NCI-H2081 (cell line): Measurements from ENCODE around the gene KRTAP5-4.
"Not testable (repeated sequence)": the region's sequence is repeated elsewhere in the genome, so short reads cannot be mapped to it uniquely, and the experiment has no call there.

Experiments used
- DNase-seq, 2 experiments: peaks; one replicate each; lab custom pipeline; 2025; lab: John Stamatoyannopoulos, UW

Gene KRTAP5-4

DNA sequence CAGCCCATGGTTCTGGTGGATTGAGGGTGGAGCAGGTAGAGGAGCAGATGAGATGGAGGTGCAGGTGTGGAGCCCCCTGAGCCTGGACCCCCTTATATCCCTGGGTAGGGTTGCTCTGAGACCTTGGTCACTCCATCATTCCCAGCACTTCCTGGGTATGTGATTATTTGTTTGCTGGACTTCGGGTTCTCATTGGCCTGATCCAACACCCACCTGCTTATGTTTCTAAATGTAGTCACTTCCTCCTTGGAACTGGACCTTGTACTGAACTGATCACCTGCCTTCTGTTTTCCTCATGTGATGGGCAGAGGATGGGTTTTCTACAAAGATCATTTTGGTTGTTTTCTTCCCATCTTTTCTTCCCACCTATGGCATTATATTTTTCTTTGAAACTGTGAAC lies at the start of gene KRTAP5-4:
Gene KRTAP5-4, minus strand, starts transcription at position 53 of the 400 bp plus-strand sequence. Its CDS starts 45 bp downstream, at position 8.
- DNase-seq = no peak

GRCh38 chr11:1671658-1672057 lies 49.7 kb upstream of the KRTAP5-4 start:
- DNase-seq = no peak

DNA sequence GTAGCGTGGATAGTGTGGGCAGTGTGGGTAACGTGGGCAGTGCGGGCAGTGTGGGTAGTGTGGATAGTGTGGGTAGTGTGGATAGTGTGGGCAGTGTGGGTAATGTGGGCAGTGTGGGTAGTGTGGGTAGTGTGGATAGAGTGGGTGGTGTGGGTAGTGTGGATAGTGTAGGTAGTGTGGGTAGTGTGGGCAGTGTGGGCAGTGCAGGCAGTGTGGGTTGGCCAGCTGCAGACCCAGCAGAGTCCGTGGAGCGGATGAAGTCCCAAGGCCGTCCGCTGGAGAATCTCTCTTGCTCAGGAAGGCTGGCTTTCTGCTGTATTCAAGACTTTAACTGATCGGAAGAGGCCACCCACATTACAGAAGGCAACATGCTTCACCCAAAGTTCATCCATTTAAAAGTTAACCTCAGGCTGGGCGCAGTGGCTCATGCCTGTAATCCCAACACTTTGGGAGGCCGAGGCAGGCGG lies 49.0 kb upstream of the KRTAP5-4 start:
- DNase-seq = no peak

DNA sequence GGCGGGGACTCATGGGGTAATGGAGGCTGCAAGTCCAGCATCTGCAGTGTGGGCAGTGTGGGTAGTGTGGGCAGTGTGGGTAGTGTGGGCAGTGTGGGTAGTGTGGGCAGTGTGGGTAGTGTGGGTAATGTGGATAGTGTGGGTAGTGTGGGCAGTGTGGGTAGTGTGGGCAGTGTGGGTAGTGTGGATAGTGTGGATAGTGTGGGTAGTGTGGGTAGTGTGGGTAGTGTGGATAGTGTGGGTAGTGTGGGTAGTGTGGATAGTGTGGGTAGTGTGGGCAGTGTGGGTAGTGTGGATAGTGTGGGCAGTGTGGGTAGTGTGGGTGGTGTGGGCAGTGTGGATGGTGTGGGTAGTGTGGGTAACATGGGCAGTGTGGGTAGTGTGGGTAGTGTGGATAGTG lies 48.5 kb upstream of the KRTAP5-4 start:
- DNase-seq = not testable (repeated sequence)

DNA sequence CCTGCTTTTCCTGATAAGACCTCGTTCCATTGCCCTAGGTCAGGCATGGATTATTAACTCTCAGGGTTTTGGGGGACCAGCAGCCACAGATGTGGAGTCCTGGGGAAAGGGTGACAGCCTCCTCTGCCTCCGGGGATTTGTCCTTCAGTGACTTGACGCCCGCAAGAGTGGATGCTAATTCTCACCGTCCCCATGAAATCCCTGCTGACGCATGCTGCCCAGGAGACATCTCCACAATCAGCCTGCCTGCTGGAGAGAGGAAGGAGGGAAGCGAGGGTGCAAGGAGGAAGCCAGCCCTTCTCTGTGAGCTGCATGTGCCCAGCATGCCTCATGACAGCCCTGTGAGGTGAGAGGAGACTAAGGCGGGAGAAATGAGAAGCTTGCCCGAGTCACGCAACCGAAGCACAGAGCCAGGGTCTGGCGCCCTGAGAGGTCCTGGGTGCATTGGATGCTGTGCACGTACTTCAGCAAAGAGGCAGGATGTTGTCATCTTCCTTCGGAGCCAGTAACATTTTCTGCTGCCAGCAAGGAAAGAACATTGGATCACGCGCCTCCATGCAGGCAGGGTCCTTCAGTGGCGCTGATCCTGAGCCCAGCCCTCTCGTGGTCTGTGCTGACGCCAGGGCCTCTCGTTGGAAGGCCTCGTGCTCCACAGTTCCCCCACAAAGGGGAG lies 47.7 kb upstream of the KRTAP5-4 start:
- DNase-seq = no peak

DNA sequence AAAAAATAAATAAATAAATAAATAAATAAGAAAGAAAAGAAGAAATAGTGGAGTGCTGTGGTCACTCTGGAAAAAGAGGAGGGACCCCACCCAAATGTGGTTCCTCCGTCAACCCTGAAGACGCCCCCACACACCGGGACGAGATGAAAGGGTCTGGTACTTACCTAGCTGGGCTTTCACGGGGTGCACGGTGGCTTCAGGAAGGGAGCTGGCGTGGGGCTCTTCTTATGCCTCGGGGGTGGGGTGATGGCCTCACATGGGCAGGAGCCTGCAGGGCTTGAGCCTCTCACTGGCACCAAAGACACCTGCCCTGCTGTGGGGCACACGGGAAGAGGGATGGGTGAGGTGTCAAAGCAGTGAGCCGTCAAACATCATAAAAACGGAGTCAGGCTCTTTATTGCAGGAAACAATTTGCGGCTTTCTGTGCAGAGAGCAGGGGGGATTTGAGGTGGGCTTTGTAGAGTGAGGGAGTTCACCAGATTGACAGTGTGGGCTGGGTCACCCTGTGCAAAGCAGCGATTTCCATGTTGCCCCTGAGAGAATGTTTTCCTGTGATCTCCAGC lies 47.1 kb upstream of the KRTAP5-4 start:
- no peak for DNase-seq

DNA sequence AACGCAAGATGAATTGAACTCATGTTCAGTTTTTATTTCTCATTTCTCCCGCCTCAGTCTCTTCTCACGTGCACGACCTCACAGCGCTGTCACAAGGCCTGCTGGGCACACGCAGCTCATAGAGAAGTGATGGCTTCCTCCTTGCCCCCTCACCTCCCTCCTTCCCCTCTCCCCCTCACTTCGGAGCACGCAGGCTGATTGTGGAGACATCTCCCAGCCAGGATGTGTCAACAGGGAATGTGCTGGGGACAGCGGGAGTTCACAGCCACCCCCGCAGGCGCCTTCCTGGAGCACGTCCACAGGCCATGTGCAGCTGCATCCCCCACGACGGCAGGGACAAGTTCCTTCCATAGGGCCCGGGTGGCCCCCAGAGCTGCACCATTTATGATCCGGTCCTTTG lies 46.0 kb upstream of the KRTAP5-4 start:
- no peak for DNase-seq

- no peak for DNase-seq
Measured at GRCh38 chr11:1667121-1667850, 45.3 kb upstream of the KRTAP5-4 start.

GRCh38 chr11:1665313-1665712 lies 43.4 kb upstream of the KRTAP5-4 start:
- DNase-seq = no peak

DNA sequence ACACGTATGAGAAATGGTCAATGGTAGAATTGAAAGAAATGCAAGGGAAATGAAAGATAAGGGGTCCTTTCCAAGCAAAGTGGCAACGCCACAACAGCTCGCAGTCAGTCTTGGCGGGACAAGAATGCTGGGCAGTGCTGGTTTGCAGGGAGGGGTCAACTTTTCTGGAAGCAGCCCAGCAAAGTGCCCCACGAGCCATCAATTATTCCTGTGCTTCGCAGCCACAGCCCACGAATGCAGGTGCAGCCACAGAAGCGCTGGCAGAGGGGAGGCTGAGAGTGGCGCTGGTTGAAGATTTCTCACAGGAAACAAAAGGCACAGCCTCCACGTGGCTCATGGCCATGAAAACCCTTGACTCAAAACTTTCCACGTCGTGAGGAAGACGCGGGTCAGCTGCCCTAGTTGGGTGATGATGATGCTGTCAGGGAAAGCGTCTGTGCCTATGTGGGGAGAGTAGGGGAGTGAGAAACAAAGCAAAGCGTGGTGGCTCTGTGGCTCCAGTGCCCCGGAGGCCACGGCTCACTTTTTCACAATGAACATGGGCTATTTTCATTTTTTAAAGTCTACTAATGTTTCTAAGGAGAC lies 40.9 kb upstream of the KRTAP5-4 start:
- DNase-seq = not testable (repeated sequence)

GRCh38 chr11:1661454-1662269 lies 39.7 kb upstream of the KRTAP5-4 start:
- DNase-seq = not testable (repeated sequence)

- DNase-seq = no peak
Measured at GRCh38 chr11:1660111-1660867, 38.4 kb upstream of the KRTAP5-4 start.

DNA sequence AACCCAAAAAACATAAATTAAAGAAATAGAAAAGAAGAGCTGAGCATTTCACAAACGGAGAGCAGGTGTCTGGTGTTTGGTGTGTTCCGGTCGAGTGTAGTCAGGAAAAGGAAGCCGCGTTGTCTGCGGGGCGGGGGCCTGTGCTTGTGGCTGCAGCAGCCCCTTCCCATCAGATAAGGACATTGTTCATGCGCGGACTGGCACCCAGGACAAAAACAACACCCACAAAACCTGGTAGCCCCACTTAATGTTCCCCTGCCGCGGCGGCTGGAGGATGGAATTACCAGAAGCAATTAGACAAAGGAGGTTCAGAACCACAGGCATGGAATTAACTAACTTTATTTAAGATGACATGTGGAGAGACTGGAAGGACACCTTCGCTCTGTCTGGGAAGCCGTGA lies 37.6 kb upstream of the KRTAP5-4 start:
- DNase-seq = no peak

GRCh38 chr11:1656670-1657069 lies 34.7 kb upstream of the KRTAP5-4 start:
- no peak for DNase-seq

GRCh38 chr11:1656061-1656441 lies 34.1 kb upstream of the KRTAP5-4 start:
- no peak for DNase-seq

GRCh38 chr11:1655168-1656060 lies 33.5 kb upstream of the KRTAP5-4 start:
- no peak for DNase-seq

DNA sequence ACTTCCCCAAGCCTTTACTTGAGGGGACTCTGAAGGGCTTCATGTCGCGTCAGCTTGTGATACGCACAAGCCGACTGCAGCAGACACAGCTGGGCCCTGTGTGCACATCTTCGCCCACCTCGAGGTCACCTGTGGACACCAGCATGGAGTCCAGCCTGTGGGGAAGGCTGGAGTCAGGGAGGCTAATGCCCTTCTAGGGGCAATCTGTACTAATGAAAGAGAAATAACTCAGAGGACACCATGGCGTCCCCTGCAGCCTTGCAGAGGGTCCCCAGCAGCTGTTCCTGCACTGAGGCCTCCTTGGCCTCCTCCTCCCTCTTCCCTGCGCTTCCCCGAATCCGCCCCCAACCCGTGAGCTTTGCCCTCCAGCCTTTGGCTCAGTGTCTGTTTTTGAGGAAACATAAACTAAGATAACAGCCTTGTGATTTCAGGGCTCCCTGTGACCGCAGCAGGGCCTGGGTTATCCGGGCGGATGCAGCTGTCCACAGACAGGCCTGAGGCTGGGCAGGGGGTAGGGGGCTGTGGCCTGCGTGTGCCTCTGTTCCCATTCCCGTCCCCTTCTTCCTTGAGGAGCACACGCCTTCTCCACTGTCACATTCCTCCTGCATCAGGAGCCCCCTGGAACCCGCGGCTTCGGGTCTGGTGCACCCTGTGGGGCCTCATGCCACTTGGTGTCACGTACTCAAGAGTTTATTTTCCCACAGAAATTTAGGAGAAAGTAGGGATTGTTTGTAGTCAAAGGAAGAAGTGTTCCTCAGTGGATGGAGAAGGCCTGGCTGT lies 32.6 kb upstream of the KRTAP5-4 start:
- no peak for DNase-seq

DNA sequence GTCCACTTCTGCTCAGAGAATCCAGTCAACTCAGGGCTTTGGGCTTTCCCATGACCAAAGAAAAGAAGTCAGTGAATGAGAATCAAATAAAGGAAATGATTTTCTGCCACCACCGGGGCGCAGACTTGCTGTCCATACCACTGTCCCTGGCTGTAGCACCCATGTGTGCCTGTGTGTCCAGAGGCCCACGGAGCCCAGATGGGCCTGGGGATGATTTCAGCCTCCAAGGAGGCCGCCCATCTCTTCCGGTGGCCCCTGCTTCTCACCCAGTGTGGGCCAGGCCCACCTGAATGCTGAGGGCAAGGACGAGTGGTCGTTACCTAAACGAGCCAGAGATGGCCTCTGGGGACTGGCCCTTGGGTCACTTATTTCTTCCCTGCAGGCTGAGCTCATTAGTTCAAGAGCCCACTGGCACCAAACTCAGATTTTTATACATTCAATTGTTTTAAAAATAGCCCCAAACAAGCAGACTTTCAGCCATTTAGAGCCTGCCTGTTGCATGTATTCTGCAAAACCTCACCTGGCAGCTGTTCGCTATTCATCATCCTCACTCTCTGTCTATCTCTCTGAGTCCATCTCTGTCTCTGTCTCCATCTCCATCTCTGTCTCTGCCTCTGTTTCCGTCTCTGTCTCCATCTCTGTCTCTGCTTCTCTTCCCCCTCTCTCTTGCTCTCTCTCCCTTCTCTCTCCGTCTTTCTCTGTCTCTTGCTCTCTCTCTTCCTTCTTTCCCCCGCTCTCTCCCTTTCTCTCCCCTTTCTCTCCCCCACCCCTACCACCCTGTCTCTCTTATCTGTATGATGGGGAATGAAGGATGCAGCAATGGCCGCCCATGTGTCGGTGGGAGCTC lies 31.8 kb upstream of the KRTAP5-4 start:
- no peak for DNase-seq
